ENCODE data around the gene ARHGAP42. TPM values are rescaled to one million over a fixed set of nuclear protein-coding genes. Genes with fewer than 3 reads are reported as not detected.

The ARHGAP42 gene
- polyA plus RNA-seq, 3 donors from 2014 or later = 0.27 to 1.2 (median 0.74) TPM

DNA sequence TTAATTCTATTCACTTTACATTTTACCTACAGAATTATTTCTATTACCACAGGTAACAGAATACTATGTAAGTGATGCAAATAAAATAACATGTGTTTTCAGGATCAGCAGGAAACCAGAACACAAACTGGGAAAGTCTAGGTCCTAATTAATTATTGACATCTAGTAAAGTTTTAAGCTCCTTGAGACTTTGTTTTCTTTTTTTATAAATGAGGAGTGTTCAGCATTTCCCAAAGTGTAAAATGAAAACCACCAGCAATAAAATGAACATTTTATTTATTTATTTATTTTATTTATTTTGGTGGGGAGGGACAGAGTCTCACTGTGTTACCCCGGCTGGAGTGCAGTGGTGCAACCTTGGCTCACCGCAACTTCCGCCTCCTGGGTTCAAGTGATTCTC lies 123.6 kb downstream of the ARHGAP42 start:
- H3K4me3 Mint-ChIP-seq = no peak overlapping the region
- no peak overlapping the region for H3K27ac Mint-ChIP-seq
- DNase-seq = no peak
- H3K9me3 Mint-ChIP-seq = peaks cover 0 to 13% (median 0%) of the 10 kb centered on the region in 6 donors
- H3K27me3 Mint-ChIP-seq (ENCODE audit: low read depth in 3 of 3) = peaks cover 0 to 1% (median 0%) of the 10 kb centered on the region in 3 donors
- peaks cover 0 to 13% of the 10 kb centered on the region in 2 donors for H3K4me1 Mint-ChIP-seq
- peaks cover 0 to 4% (median 0%) of the 10 kb centered on the region in 3 donors for H3K36me3 Mint-ChIP-seq

DNA sequence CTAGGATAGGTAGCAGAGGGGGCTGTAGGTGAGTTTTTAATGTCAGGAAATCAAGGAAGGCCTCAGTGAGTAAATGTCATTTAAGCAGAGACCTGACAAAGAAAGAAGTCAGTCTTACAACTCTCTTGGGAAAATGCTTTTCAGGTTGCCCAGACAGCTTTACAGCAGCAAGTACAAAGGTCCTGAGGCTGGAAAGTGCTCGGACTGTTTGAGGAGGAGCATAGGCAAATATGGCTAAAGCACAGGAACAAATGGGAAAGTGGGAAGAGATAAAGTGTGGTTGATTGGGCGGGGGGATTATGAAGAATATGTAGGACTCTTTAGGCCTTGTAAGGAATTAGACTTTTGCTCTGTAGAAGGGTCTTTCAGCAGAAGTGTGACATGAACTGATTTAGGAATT lies 125.4 kb downstream of the ARHGAP42 start:
- no peak overlapping the region for H3K4me3 Mint-ChIP-seq
- no peak for DNase-seq
- peaks cover 0 to 13% of the 10 kb centered on the region in 2 donors for H3K4me1 Mint-ChIP-seq
- H3K27me3 Mint-ChIP-seq (ENCODE audit: low read depth in 3 of 3) = peaks cover 0 to 1% (median 0%) of the 10 kb centered on the region in 3 donors
- peaks cover 0 to 13% (median 2%) of the 10 kb centered on the region in 6 donors for H3K9me3 Mint-ChIP-seq
- peaks cover 0 to 4% (median 0%) of the 10 kb centered on the region in 3 donors for H3K36me3 Mint-ChIP-seq
- no peak overlapping the region for H3K27ac Mint-ChIP-seq

DNA sequence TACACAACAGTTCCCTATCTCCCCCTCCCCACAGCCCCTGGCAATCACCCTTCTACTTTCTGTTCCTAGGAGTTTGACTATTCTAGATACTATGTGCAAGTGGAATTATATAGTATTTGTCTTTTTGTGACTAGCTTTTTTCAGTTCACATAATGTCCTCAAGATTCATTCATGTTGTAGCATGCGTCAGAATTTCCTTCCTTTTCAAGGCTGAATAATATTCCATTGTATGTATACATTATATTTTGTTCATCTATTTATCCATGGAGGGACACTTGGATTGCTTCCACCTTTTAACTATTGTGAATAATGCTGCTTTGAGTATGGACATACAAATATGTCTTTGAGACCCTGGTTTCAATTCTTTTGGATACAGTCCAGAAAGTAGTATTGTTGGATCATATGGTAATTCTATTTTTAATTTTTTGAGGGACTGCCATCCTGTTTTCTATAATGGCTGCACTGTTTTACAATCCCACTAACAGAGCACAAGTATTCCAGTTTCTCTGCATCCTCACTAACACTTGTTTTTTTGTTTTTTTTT lies 128.8 kb downstream of the ARHGAP42 start:
- no peak overlapping the region for H3K27ac Mint-ChIP-seq
- H3K9me3 Mint-ChIP-seq = peaks cover 0 to 13% (median 0%) of the 10 kb centered on the region in 6 donors
- H3K4me1 Mint-ChIP-seq = no peaks in the 10 kb centered on the region
- H3K36me3 Mint-ChIP-seq = peaks cover 0 to 4% (median 0%) of the 10 kb centered on the region in 3 donors
- DNase-seq = no peak
- peaks cover 0 to 1% (median 0%) of the 10 kb centered on the region in 3 donors for H3K27me3 Mint-ChIP-seq (ENCODE audit: low read depth in 3 of 3)
- H3K4me3 Mint-ChIP-seq = no peak overlapping the region

DNA sequence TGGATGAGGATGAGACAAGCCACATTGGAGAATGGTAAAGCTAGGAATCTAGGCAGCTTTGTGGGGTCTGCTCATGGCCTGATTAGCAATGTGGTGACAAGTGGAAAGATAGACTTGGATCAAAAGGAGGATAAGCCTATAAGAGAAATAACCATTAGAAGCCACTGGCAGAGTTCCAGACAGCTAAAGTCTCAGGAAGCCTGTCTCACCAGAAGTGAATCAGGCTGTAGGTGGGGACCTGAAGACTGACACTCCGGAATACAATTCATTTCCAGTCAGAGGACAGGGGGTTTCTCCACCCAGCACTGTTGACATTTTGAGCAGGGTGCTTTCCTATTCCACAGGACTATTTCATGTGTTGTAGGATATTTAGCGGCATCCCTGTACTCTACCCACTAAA lies 129.7 kb downstream of the ARHGAP42 start:
- peaks cover 0 to 13% (median 0%) of the 10 kb centered on the region in 6 donors for H3K9me3 Mint-ChIP-seq

DNA sequence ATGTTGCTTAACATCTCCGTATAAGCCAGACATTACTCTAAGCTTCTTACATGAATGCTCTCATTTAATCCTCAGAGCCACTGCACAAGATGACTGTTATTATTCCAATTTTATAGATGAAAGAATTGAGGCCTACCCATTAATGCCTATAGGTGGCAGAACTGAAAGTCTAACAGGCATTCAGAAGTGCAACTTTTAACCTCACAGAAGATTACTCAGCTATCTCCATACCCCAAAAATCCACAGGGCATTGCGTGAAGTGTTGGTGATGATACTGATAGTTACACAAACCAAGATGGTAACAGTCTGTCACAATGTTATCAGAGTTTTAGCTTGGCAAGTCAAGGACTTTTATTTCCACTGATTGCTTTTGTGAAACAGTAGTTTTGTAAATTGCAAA lies 130.5 kb downstream of the ARHGAP42 start:
- peaks cover 0 to 10% (median 0%) of the 10 kb centered on the region in 6 donors for H3K9me3 Mint-ChIP-seq
- no peak for DNase-seq
- H3K36me3 Mint-ChIP-seq = no peaks in the 10 kb centered on the region
- H3K4me3 Mint-ChIP-seq = no peak overlapping the region
- no peak overlapping the region for H3K27ac Mint-ChIP-seq
- peaks cover 0 to 4% of the 10 kb centered on the region in 2 donors for H3K4me1 Mint-ChIP-seq
- no peaks in the 10 kb centered on the region for H3K27me3 Mint-ChIP-seq (ENCODE audit: low read depth in 3 of 3)

More for the DNA sequence above, 129.7 kb downstream of the ARHGAP42 start:
- Mint-ChIP-seq H3K27me3 (ENCODE audit: low read depth in 3 of 3) (no peaks in the 10 kb centered on the region), H3K4me3 (no peak overlapping the region), H3K27ac (no peak overlapping the region), H3K4me1 (peaks cover 0 to 4% of the 10 kb centered on the region in 2 donors), H3K36me3 (peaks cover 0 to 4% (median 0%) of the 10 kb centered on the region in 3 donors)
- no peak for DNase-seq

DNA sequence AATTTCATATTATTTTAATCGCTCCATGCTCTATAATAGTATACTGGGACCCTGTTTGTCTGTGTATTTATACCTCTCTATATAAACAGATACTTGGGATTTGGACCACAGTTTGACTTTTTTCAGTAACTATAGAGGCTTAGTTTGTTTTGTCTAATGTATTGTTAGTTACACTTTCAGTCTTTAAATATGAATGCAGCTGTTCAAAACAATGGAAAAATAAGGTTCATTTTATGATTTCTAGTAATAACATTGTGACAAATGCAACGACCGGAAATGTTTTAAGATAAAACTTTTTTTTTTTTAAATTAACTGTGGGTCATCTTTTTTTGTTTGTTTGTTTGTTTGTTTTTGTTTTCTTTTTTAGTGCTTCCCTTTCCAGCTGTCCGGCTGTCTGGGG lies 133.5 kb downstream of the ARHGAP42 start:
- H3K9me3 Mint-ChIP-seq = peaks cover 0 to 4% (median 0%) of the 10 kb centered on the region in 6 donors
- no peak overlapping the region for H3K27ac Mint-ChIP-seq
- no peak for DNase-seq
- H3K4me1 Mint-ChIP-seq = peaks cover 0 to 4% of the 10 kb centered on the region in 2 donors
- no peak overlapping the region for H3K4me3 Mint-ChIP-seq
- H3K36me3 Mint-ChIP-seq = no peaks in the 10 kb centered on the region
- peaks cover 0 to 2% (median 0%) of the 10 kb centered on the region in 3 donors for H3K27me3 Mint-ChIP-seq (ENCODE audit: low read depth in 3 of 3)

DNA sequence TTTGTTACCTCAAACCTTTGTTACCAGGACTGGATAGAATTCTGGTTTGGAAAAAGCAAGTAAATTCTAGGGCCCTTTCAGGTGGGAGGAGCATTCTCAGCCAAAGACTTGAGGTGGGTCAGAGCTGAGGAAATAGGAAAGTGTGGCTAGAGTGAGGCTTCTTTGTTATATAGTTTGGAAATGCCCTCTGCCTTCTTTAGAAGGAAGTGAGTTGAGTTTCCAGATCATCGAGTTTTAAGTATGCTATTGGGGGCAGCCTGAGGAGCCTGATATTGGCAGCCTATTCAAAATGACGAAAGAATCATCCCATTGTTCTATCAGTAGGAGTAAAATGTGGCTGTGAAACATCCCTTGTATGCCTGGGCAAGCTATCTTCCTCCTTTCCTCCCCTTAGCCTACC lies 134.1 kb downstream of the ARHGAP42 start:
- Mint-ChIP-seq H3K36me3 (no peaks in the 10 kb centered on the region), H3K4me1 (peaks cover 0 to 4% of the 10 kb centered on the region in 2 donors), H3K27me3 (ENCODE audit: low read depth in 3 of 3) (peaks cover 0 to 2% (median 0%) of the 10 kb centered on the region in 3 donors), H3K9me3 (peaks cover 0 to 4% (median 0%) of the 10 kb centered on the region in 6 donors), H3K4me3 (no peak overlapping the region), H3K27ac (no peak overlapping the region)
- no peak for DNase-seq

DNA sequence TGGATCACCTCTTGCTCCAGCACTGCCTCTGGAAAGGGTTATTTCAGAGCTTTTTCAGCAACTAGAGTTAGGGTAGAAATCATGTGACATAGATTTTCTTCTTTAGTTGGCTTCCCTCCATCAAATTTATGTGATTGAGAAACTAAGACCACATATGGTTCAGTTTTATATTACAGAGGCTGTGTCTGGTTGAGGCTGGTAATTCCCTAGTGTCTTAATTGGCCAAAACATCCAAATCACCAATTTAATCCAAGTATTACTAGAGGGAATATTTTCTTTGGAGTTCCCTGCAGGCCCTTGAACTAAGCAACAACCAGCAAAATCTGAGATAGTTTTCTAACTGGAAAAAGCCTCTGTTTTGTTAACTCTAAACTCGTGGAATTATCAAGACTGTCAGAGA lies 136.3 kb downstream of the ARHGAP42 start:
- no peak for DNase-seq
- H3K27me3 Mint-ChIP-seq (ENCODE audit: low read depth in 3 of 3) = peaks cover 0 to 2% (median 0%) of the 10 kb centered on the region in 3 donors
- H3K4me1 Mint-ChIP-seq = peaks cover 7 to 14% of the 10 kb centered on the region in 2 donors
- no peaks in the 10 kb centered on the region for H3K36me3 Mint-ChIP-seq
- no peaks in the 10 kb centered on the region for H3K9me3 Mint-ChIP-seq
- H3K27ac Mint-ChIP-seq = no peak overlapping the region
- no peak overlapping the region for H3K4me3 Mint-ChIP-seq

DNA sequence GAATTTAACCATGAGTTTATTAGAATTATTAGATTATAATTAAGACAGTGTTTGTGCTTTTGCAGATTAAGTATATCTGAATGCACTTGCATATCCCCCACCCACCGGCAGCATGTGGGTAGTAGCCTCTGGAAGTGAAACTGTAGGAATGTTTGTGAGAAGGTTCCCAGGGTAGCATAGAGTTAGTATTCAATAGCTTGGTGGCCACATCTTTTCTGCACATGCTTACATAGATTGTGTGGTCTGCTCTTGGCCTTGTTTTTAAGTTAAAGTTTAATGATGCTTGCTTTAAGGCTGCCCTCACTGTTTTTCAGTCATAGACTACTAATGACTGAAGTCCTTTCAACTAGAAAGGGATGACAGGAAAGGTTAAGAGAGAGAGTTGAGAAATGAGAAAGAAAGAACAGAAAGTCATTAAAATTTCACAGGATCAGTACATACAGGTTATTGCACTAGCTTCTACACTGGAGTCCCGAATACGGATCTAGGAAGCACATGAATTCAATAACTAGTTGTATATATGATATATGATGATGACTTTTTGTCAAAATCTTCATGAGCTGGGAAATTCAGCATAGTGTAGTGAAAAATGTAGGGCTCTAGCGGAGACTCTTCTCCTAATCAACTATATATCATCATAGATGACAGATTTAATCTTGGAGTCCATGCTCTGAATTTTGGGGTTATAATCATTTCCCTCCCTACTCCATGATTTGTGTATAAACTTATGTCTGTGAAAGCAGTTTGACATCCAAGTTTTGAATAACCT lies 137.1 kb downstream of the ARHGAP42 start:
- no peaks in the 10 kb centered on the region for H3K9me3 Mint-ChIP-seq
- no peak overlapping the region for H3K27ac Mint-ChIP-seq
- H3K36me3 Mint-ChIP-seq = no peaks in the 10 kb centered on the region
- no peak for DNase-seq
- no peak overlapping the region for H3K4me3 Mint-ChIP-seq
- peaks cover 7 to 14% of the 10 kb centered on the region in 2 donors for H3K4me1 Mint-ChIP-seq
- peaks cover 0 to 2% (median 0%) of the 10 kb centered on the region in 3 donors for H3K27me3 Mint-ChIP-seq (ENCODE audit: low read depth in 3 of 3)

DNA sequence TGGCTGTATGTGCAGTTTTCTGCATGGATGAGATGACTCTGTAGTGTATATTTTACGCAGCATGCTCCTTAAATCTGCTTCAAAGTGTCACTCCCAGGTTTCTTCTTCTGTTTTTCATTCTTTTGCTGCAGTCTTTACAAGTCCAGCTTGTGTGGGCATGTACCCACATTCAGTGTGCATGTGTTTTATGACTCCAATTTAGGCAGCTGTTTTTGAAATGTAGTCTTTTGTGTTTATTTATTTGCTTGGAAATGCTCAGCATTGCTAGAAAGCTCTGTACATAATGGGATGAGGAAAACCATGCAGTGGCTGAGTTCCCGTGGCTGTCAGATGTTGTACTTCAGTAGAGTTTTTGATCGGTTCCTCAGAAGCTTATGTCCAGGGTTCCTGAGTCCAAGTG lies 138.5 kb downstream of the ARHGAP42 start:
- DNase-seq = no peak
- no peak overlapping the region for H3K4me3 Mint-ChIP-seq
- peaks cover 0 to 2% (median 0%) of the 10 kb centered on the region in 3 donors for H3K27me3 Mint-ChIP-seq (ENCODE audit: low read depth in 3 of 3)
- no peaks in the 10 kb centered on the region for H3K36me3 Mint-ChIP-seq
- peaks cover 7 to 14% of the 10 kb centered on the region in 2 donors for H3K4me1 Mint-ChIP-seq
- H3K9me3 Mint-ChIP-seq = no peaks in the 10 kb centered on the region
- no peak overlapping the region for H3K27ac Mint-ChIP-seq

DNA sequence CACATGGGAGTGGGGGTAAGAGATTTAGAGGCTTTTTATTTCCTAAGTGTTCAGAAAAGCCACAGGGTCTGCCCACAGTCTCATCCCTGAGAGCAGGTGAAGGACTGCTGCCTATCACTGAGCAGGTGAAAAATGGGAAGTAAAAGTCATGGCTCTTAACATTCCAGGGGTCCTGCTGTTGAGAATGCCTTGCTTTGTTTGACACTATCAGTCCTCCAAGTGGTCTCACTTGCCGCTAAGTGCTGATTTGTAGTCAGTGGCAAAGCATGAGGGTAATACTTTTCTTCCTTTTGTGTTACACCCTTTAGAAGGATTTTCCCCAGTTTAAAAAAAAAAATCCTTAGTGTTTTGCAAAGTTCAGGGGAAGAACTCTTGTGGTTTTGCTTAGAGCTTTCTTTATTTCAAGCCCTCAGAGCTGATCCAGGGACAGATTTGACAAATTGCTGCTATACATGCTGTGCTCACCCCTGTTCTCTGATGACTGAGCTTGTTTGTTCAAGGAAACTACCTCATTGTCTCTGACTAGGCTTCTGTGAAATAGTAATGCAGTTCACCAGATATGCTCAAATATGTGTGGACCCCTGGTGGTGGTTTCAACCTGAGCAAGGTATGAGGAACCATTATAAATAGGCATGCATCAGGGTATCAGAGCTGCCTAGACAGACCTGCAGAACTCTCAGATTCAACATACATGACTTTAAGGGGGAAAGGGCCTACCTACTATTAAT lies 141.0 kb downstream of the ARHGAP42 start:
- H3K4me3 Mint-ChIP-seq = no peak overlapping the region
- no peaks in the 10 kb centered on the region for H3K36me3 Mint-ChIP-seq
- no peak for DNase-seq
- peaks cover 0 to 2% (median 0%) of the 10 kb centered on the region in 3 donors for H3K27me3 Mint-ChIP-seq (ENCODE audit: low read depth in 3 of 3)
- peaks cover 7 to 10% of the 10 kb centered on the region in 2 donors for H3K4me1 Mint-ChIP-seq
- no peak overlapping the region for H3K27ac Mint-ChIP-seq
- H3K9me3 Mint-ChIP-seq = no peaks in the 10 kb centered on the region

DNA sequence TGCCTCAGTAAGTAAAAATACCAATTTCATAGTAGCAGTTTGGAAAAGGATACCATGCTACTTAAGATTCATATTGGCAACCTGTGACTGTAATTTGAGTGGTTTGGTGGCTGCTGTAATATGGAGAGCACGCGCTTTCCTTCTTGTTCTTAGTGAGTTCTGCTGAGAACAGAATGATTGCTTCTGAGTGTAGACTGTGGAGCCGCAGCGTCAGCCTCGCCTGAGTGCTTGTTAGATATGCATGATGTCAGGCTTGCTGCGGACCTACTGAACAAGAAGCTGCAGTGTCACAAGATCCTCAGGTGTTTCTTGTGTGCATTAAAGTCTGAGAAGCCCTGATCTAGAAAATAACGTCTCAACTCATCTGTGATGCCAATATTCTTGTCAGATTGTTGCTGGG lies 143.2 kb downstream of the ARHGAP42 start:
- Mint-ChIP-seq H3K27ac (no peak overlapping the region), H3K27me3 (ENCODE audit: low read depth in 3 of 3) (peaks cover 0 to 3% (median 0%) of the 10 kb centered on the region in 3 donors), H3K4me3 (no peak overlapping the region), H3K36me3 (no peaks in the 10 kb centered on the region), H3K4me1 (peaks cover 7 to 10% of the 10 kb centered on the region in 2 donors), H3K9me3 (no peaks in the 10 kb centered on the region)
- no peak for DNase-seq

DNA sequence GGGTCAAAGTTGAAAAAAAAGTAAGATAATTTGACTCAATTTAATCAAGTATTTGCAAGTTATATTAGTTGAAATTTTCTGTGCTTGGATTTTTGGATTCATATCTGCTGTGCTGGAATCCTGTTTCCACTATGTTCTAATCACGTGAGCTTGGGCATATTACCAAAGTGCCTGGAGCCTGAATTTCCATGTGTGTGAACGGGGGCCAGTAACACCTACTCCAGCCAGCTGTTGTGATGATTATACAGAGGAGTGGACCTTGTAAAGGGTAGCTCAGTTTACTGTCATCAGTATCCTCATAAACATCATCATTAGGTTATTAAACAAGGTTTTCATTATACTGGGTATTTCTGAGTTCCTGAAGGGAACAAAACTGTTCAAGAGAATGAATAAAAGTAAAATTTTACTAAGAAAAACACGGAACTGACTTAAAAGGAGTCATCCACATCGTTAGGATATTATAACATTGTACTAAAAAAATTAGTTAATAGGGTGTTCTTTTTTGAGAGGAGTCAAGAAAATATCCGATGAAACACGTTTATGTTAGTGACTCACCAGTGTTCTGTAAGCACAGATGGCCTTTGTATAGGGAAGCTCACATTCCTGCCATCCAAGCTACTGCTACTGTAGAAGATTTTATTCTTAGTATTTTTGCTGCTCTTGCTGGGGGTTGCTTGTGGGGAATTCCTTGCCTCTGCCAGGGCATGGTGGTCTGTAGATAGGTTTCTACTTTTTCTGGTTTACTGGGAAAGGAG lies 144.1 kb downstream of the ARHGAP42 start:
- H3K9me3 Mint-ChIP-seq = no peaks in the 10 kb centered on the region
- peaks cover 0 to 3% (median 0%) of the 10 kb centered on the region in 3 donors for H3K27me3 Mint-ChIP-seq (ENCODE audit: low read depth in 3 of 3)
- no peaks in the 10 kb centered on the region for H3K36me3 Mint-ChIP-seq
- peaks cover 7 to 10% of the 10 kb centered on the region in 2 donors for H3K4me1 Mint-ChIP-seq
- no peak for DNase-seq
- H3K4me3 Mint-ChIP-seq = no peak overlapping the region
- no peak overlapping the region for H3K27ac Mint-ChIP-seq

Data from immature natural killer cell (primary cell).